ENCODE measurements around the gene MUSK.

The MUSK gene

DNA sequence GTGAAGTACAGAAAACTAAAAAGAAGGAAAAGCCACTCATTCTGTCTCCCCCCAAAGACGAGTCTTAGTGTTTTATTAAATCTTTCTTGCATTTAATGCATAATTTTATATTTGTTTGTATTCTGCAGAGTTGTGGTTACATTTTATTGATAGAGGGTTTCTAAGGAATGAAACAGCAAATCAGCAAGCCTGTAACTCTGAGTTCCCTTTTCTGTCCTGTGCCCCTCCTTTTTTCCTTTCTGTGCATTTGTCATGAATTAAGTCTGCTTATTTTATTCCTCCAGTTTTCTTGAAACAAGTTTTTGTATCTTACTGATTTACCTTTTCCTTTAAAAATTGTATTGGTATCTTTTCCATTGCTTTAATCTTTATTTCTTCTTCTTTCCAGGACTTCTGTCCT lies 132.8 kb downstream of the MUSK start:
- no peak overlapping the region for H3K4me3 ChIP-seq (ENCODE audit: low read depth, low read length)
- TF ChIP-seq, protein P1, sequence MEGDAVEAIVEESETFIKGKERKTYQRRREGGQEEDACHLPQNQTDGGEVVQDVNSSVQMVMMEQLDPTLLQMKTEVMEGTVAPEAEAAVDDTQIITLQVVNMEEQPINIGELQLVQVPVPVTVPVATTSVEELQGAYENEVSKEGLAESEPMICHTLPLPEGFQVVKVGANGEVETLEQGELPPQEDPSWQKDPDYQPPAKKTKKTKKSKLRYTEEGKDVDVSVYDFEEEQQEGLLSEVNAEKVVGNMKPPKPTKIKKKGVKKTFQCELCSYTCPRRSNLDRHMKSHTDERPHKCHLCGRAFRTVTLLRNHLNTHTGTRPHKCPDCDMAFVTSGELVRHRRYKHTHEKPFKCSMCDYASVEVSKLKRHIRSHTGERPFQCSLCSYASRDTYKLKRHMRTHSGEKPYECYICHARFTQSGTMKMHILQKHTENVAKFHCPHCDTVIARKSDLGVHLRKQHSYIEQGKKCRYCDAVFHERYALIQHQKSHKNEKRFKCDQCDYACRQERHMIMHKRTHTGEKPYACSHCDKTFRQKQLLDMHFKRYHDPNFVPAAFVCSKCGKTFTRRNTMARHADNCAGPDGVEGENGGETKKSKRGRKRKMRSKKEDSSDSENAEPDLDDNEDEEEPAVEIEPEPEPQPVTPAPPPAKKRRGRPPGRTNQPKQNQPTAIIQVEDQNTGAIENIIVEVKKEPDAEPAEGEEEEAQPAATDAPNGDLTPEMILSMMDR (IDR thresholded peaks at IDR 0.05; ENCODE audit: insufficient read depth, low read depth, low read length, missing control alignments): no peak
- DNase-seq (ENCODE audit: low read depth): no peak

GRCh38 chr9:110802416-110803035 lies 133.9 kb downstream of the MUSK start:
- DNase-seq (ENCODE audit: low read depth): no peak
- TF ChIP-seq, protein P1 (IDR thresholded peaks at IDR 0.05; ENCODE audit: insufficient read depth, low read depth, low read length, missing control alignments): no peak
- H3K4me3 ChIP-seq (ENCODE audit: low read depth, low read length): no peak overlapping the region

- TF ChIP-seq, protein P1 (IDR thresholded peaks at IDR 0.05; ENCODE audit: insufficient read depth, low read depth, low read length, missing control alignments): no peak
- peak overlapping the region; percentile 29 for H3K4me3 ChIP-seq (ENCODE audit: low read depth, low read length)
- peak; percentile 92 for DNase-seq (ENCODE audit: low read depth)
These were observed 139.5 kb downstream of the MUSK start for GRCh38 chr9:110807956-110808598.

GRCh38 chr9:110808599-110808980 lies 140.0 kb downstream of the MUSK start:
- peak; percentile 95 for DNase-seq (ENCODE audit: low read depth)
- TF ChIP-seq, protein P1 (IDR thresholded peaks at IDR 0.05; ENCODE audit: insufficient read depth, low read depth, low read length, missing control alignments): no peak
- peak overlapping the region; percentile 38 for H3K4me3 ChIP-seq (ENCODE audit: low read depth, low read length)

DNA sequence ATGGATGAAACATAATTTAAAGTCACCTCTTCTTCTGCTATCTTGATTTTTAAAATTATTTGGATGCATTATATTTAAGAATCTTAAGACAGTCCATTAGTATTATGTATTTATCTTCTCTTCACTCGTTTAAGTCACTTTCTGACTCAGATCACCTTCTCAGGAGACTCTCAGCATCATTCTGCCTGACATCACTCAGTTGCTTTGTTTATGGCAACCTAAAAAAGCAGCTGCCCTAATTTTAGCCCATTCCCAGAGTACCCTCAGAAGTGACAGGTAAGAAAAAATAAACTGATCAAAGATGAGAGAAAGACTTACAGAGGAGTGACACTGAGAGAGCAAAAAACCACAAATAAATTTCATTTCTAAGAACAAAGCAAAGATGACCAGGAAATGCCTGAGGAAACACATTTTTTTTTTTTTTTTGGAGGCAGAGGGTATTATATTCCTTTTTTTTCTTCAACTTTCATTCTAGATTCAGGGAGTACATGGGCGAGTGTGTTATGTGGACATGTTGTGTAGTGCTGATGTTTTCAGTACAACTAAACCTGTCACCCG lies 140.5 kb downstream of the MUSK start:
- peak overlapping the region; percentile 38 for H3K4me3 ChIP-seq (ENCODE audit: low read depth, low read length)
- DNase-seq (ENCODE audit: low read depth): peak; percentile 90
- TF ChIP-seq, protein P1 (IDR thresholded peaks at IDR 0.05; ENCODE audit: insufficient read depth, low read depth, low read length, missing control alignments): no peak

DNA sequence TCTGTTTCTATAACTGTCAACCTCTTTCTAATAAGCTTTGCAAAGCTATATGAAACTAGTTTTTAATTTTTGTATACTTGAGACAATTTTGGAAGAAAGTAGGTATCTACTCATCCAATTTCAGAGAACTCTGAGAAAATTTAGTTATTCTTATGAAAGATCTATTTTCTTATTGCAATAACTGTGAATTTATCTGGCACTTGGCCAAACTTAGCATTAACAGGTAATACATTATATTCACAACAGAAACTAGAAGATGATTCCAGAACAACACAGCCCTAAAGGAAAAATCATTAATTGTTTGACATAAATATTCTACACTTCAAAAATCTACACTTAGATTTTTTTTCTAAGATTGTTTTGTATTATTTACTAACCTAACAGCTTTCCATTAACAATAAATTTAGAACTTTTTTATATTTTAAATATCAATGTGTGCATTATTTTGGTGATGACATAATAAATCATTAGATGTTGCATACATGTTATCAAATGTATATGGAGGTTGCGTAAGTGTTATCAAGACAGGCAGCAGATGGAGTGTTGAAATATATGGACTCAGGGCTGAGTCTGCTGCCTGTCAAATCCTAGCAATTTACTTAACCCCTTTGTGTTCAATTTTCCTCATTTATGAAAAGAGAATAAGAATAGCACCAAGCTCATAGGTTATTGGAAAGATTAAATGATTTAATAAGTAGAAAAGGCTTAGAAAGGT lies 141.8 kb downstream of the MUSK start:
- TF ChIP-seq, protein P1 (IDR thresholded peaks at IDR 0.05; ENCODE audit: insufficient read depth, low read depth, low read length, missing control alignments): no peak
- no peak overlapping the region for H3K4me3 ChIP-seq (ENCODE audit: low read depth, low read length)
- no peak for DNase-seq (ENCODE audit: low read depth)

Data from GM12865 (cell line).